NCI-H446 treated with DMSO at 0.1 percent for 48 hours (cell line): ENCODE data around the gene ZMIZ1.
A peak's percentile ranks its signal among the peaks of the same experiment; 100 is the strongest.

Experiments used
- DNase-seq: peaks from one replicate; lab custom pipeline; 2025; lab: John Stamatoyannopoulos, UW

The ZMIZ1 gene

DNA sequence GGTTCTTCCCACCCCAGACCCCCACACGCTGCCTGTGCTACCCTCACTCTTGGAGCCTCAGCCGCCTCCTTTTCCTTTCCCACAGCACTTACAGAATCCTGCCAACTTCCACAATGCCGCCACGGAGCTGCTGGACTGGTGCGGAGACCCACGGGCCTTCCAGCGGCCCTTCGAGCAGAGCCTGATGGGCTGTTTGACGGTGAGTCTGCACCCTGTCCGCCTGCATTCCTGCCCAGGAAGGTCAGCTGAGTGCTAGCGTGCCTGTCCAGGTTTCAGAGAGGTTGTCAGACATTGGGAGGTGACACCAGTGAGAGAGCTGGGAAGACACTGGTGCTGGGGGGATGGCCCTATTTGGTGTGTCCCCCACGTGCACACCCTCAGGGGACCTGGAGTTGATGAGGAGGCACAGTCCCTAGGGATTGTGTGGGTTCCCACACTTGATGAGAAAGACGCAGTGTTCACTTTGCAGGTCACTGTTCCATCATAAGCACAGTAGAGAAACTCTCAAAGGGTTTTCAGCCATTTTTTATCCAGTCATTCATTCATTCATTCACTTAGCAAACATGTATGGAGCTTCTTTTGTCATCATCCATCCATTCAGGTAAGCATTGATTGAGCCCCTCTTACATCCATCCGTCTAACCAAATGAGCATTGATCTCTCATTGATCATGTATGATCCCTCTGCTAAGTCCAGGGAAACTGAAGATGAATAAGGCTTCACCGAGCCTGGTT is 139.7 kb downstream of the ZMIZ1 start:
- no peak for DNase-seq

GRCh38 chr10:79209340-79209739 is 140.6 kb downstream of the ZMIZ1 start:
- no peak for DNase-seq

DNA sequence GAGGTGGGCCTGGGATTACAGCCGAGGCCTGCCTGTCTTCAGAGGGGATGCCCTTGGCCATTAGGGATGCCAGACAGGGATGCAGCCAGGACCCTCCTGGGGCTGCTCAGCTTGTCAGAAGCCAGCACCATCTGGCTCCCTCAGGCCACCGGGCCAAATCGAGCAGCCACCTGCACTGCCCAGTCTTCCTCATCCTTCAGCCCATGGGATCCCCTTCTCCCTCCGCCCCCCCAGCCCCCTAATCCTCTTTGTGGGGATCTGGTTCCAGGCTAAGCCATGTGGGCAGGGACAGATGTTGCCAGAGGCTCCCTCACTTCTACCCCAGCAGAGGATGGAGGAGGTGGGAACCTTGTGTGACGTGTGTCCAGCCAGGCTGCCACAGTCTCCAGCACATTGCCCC is 141.1 kb downstream of the ZMIZ1 start:
- no peak for DNase-seq

GRCh38 chr10:79210672-79211071 is 141.9 kb downstream of the ZMIZ1 start:
- no peak for DNase-seq

DNA sequence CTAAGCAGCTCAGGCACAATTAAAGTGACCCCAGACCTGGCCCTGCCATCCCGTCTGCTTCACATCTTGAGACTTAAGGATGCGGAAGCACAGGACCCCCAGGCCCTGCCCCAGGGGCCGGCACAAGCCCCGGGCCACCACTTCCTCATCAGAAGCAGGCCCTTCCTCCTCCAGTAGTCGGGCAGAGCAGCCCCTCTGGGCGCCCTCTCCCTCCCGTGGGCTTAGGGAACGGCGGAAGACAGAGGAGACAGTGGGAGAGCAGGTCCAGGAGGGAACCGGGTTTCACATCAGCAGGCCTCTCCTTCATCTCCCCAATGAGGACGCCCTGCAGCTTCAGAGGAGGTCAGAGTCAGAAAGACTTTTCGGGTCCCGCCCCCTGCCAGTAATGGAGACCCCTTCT is 142.8 kb downstream of the ZMIZ1 start:
- no peak for DNase-seq

GRCh38 chr10:79215531-79215930 is 146.8 kb downstream of the ZMIZ1 start:
- no peak for DNase-seq

GRCh38 chr10:79219322-79219957 is 150.7 kb downstream of the ZMIZ1 start:
- DNase-seq, result peak; percentile 19

GRCh38 chr10:79220307-79220706 is 151.5 kb downstream of the ZMIZ1 start:
- DNase-seq, result no peak

- peak; percentile 88 for DNase-seq
Measured at GRCh38 chr10:79221110-79222051, 152.6 kb downstream of the ZMIZ1 start.

DNA sequence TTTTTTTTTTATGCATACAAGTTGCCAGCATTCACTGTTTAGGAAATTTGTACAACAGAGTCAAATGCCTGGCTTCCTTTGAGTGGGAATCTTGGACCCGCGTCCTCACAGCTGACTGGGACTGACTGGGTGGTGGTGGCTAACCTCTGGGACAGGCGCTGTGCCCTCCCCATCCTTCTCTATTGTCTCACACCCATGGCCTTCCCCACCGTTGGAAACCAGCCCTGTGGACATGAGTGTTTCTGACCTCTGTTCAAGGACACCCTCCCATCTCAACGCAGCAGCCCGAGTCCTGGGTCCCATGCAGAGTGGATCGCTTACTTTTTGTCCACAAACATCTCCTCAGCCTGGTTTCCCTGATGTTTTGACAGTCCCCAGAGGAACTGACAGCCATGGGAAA is 153.4 kb downstream of the ZMIZ1 start:
- no peak for DNase-seq

DNA sequence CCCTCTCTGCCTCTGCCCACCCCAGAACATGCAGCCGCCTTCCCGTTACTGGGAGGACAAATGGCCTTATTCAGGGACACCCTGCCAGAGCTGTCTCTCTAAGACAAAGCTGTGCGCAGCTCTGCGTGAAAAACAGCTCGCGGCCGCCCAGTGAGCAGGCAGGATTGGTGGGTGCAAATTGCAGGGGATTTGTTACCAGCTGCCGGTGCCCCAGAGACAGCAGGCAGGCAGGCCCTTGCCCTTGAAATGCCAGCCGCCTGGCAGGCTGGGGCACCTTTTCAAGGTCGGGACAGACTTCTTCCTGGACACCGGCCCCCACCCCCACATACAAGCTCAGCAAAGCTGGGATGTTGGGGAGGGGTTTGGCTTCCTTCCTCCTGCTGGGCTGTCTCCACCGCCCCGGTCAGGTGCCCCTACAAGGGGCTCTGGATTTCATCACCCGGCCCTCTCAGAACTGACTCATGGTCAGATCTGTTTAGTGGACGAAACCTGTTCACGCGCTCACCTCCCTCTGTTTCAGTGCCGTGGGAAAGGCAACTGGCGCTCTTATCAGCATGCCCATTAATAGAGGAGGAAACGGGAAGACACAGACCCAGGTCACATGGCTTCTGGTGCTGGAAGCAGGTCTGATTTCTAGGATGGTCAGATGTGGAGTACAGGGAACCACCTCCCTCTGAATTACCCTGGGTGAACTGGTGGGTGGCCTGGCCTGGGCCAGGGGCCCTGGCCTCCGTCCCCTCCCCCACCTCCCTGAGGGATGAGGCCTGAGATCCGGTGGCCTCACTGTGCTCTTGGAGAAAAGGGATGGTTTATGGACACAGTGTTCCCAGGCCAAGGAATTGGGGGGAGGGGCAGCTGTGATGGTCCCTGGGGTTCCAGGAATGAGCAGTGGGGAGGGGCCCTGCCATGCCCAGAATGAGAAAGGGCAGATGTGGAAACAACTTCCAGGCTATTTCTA is 154.6 kb downstream of the ZMIZ1 start:
- DNase-seq, result no peak

GRCh38 chr10:79224263-79224949 is 155.6 kb downstream of the ZMIZ1 start:
- DNase-seq, result no peak

DNA sequence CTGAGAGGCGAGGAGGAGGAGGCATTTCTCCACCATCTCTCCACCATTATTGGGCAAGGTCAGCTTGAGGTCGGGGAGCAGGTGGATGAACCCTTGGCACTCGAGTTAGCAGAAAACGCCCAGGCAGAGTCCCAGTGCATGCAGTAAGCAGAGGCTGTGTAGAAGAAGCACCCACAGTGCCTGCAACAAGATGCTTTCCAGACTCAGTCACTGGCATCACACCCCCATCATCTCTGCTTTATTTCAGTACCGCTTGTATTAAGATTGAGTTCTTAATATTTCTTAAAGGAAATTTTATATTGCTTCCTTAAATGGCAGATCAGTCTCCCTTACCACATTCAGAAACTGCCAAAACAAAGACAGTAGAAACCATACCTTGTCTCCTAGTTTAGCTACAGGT is 156.2 kb downstream of the ZMIZ1 start:
- no peak for DNase-seq

- no peak for DNase-seq
Measured at GRCh38 chr10:79226391-79227245, 157.9 kb downstream of the ZMIZ1 start.

GRCh38 chr10:79229071-79229541 is 160.3 kb downstream of the ZMIZ1 start:
- DNase-seq, result no peak

DNA sequence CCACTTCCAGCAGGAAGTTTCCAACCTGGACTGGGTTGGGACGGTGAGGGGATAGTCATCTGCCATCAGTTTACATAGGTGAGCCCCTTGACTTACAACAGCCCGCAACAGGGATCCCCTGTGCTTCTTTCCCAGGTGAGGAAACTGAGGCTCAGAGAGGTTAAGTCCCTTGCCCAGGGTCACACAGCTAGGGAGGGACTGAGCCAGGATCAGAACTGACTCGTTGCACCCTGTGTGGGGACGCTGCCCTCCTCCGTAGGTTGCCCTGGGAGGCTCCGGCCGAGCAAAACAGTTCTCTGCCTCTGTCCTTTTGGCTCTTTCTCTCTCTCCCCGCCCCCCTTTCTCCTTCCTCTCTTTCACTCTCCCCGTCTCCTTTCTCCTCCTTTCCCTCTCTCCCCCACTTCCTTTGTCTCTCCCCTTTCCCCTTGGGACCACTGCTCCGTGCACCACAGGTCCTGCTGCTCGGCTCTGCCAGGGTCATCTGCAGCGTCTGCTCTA is 161.1 kb downstream of the ZMIZ1 start:
- DNase-seq, result no peak

GRCh38 chr10:79230328-79230830 is 161.6 kb downstream of the ZMIZ1 start:
- DNase-seq, result no peak

GRCh38 chr10:79230850-79231249 is 162.1 kb downstream of the ZMIZ1 start:
- DNase-seq, result no peak

GRCh38 chr10:79231908-79232307 is 163.1 kb downstream of the ZMIZ1 start:
- DNase-seq, result no peak
